Measurements from ENCODE around the gene PIEZO2. TPM values are rescaled to one million over a fixed set of nuclear protein-coding genes. Genes with fewer than 3 reads are reported as not detected.

PIEZO2 gene
- total RNA-seq, 1 donor from 2014 or later = 134 TPM

- Mint-ChIP-seq H3K27ac (ENCODE audit: unreplicated experiment) (no peak overlapping the region), H3K36me3 (ENCODE audit: unreplicated experiment) (peaks cover 8% of the 10 kb centered on the region)
- TF ChIP-seq CTCF (IDR thresholded peaks at IDR 0.05) = no peak
Observed at GRCh38 chr18:11035814-11036495, 113.4 kb downstream of the PIEZO2 start.

GRCh38 chr18:11035376-11035775 lies 114.0 kb downstream of the PIEZO2 start:
- TF ChIP-seq CTCF (IDR thresholded peaks at IDR 0.05) = no peak
- peak overlapping the region; percentile 35 for H3K27ac Mint-ChIP-seq (ENCODE audit: unreplicated experiment)
- no peaks in the 10 kb centered on the region for H3K9me3 Mint-ChIP-seq (ENCODE audit: unreplicated experiment)

More at GRCh38 chr18:11035814-11036495, 113.4 kb downstream of the PIEZO2 start:
- Mint-ChIP-seq H3K27me3 (ENCODE audit: unreplicated experiment) (no peaks in the 10 kb centered on the region), H3K4me3 (ENCODE audit: unreplicated experiment) (no peak overlapping the region), H3K4me1 (ENCODE audit: unreplicated experiment) (peaks cover 37% of the 10 kb centered on the region), H3K9me3 (ENCODE audit: unreplicated experiment) (no peaks in the 10 kb centered on the region)
- no peak for DNase-seq (ENCODE audit: extremely low spot score, unreplicated experiment)

GRCh38 chr18:11034884-11035283 lies 114.5 kb downstream of the PIEZO2 start:
- Mint-ChIP-seq H3K36me3 (ENCODE audit: unreplicated experiment) (peaks cover 15% of the 10 kb centered on the region), H3K4me3 (ENCODE audit: unreplicated experiment) (no peak overlapping the region), H3K27ac (ENCODE audit: unreplicated experiment) (peak overlapping the region; percentile 36), H3K9me3 (ENCODE audit: unreplicated experiment) (peaks cover under 1% of the 10 kb centered on the region), H3K4me1 (ENCODE audit: unreplicated experiment) (peaks cover 32% of the 10 kb centered on the region), H3K27me3 (ENCODE audit: unreplicated experiment) (no peaks in the 10 kb centered on the region)
- no peak for TF ChIP-seq CTCF (IDR thresholded peaks at IDR 0.05)
- no peak for DNase-seq (ENCODE audit: extremely low spot score, unreplicated experiment)

More at GRCh38 chr18:11035376-11035775, 114.0 kb downstream of the PIEZO2 start:
- Mint-ChIP-seq H3K27me3 (ENCODE audit: unreplicated experiment) (no peaks in the 10 kb centered on the region), H3K36me3 (ENCODE audit: unreplicated experiment) (peaks cover 10% of the 10 kb centered on the region), H3K4me3 (ENCODE audit: unreplicated experiment) (no peak overlapping the region), H3K4me1 (ENCODE audit: unreplicated experiment) (peaks cover 32% of the 10 kb centered on the region)
- no peak for DNase-seq (ENCODE audit: extremely low spot score, unreplicated experiment)

- no peak for TF ChIP-seq CTCF (IDR thresholded peaks at IDR 0.05)
- DNase-seq (ENCODE audit: extremely low spot score, unreplicated experiment) = no peak
- H3K27me3 Mint-ChIP-seq (ENCODE audit: unreplicated experiment) = no peaks in the 10 kb centered on the region
- H3K9me3 Mint-ChIP-seq (ENCODE audit: unreplicated experiment) = peaks cover 4% of the 10 kb centered on the region
- H3K36me3 Mint-ChIP-seq (ENCODE audit: unreplicated experiment) = peaks cover 24% of the 10 kb centered on the region
- H3K27ac Mint-ChIP-seq (ENCODE audit: unreplicated experiment) = no peak overlapping the region
- no peak overlapping the region for H3K4me3 Mint-ChIP-seq (ENCODE audit: unreplicated experiment)
- H3K4me1 Mint-ChIP-seq (ENCODE audit: unreplicated experiment) = peaks cover 33% of the 10 kb centered on the region
Observed at GRCh38 chr18:11033503-11033902, 115.9 kb downstream of the PIEZO2 start.

GRCh38 chr18:11031966-11032365 lies 117.4 kb downstream of the PIEZO2 start:
- no peak overlapping the region for H3K4me3 Mint-ChIP-seq (ENCODE audit: unreplicated experiment)
- DNase-seq (ENCODE audit: extremely low spot score, unreplicated experiment) = no peak
- H3K27ac Mint-ChIP-seq (ENCODE audit: unreplicated experiment) = no peak overlapping the region
- H3K9me3 Mint-ChIP-seq (ENCODE audit: unreplicated experiment) = peaks cover 4% of the 10 kb centered on the region
- no peaks in the 10 kb centered on the region for H3K27me3 Mint-ChIP-seq (ENCODE audit: unreplicated experiment)
- H3K36me3 Mint-ChIP-seq (ENCODE audit: unreplicated experiment) = peaks cover 29% of the 10 kb centered on the region
- TF ChIP-seq CTCF (IDR thresholded peaks at IDR 0.05) = no peak
- H3K4me1 Mint-ChIP-seq (ENCODE audit: unreplicated experiment) = peaks cover 20% of the 10 kb centered on the region
